C4-2B (cell line): ENCODE data around the gene IQSEC1.

ENCODE experiments used
- H3K27ac ChIP-seq: fragments of 450-650 bp; 2 replicates; pipeline ENCODE4 v1.5.1; 2017
- CTCF ChIP-seq: fragments of 450-650 bp; conservative IDR thresholded peaks from 2 replicates; pipeline ENCODE4 v1.5.1; 2017; ENCODE audit warnings: mild to moderate bottlenecking
- ZFX ChIP-seq: fragments of 450-650 bp; IDR thresholded peaks from 2 replicates; pipeline ENCODE4 v1.6.1; 2017

Gene IQSEC1

GRCh38 chr3:12901623-12902045 is 171.6 kb downstream of the IQSEC1 start:
- no peak overlapping the region for H3K27ac ChIP-seq

GRCh38 chr3:12900885-12901411 is 172.3 kb downstream of the IQSEC1 start:
- H3K27ac ChIP-seq = no peak overlapping the region
- TF ChIP-seq CTCF = no peak

More at GRCh38 chr3:12901623-12902045, 171.6 kb downstream of the IQSEC1 start:
- TF ChIP-seq CTCF (no peak), ZFX (no peak)

GRCh38 chr3:12898965-12899755 is 174.1 kb downstream of the IQSEC1 start:
- TF ChIP-seq CTCF = no peak
- no peak for TF ChIP-seq ZFX
- no peak overlapping the region for H3K27ac ChIP-seq

- H3K27ac ChIP-seq = no peak overlapping the region
- TF ChIP-seq CTCF = no peak
- no peak for TF ChIP-seq ZFX
Measured at GRCh38 chr3:12898290-12898964, 174.8 kb downstream of the IQSEC1 start.

GRCh38 chr3:12897381-12898289 is 175.6 kb downstream of the IQSEC1 start:
- TF ChIP-seq CTCF (no peak), ZFX (no peak)
- H3K27ac ChIP-seq = no peak overlapping the region

- TF ChIP-seq ZFX = no peak
- TF ChIP-seq CTCF = no peak
- no peak overlapping the region for H3K27ac ChIP-seq
Measured at GRCh38 chr3:12896063-12896985, 176.9 kb downstream of the IQSEC1 start.
